Measurements from ENCODE around the gene RABAC1. TPM values are rescaled to one million over a fixed set of nuclear protein-coding genes. Genes with fewer than 3 reads are reported as not detected.

Gene RABAC1
- total and polyA plus RNA-seq, 2 of the 8 experiments (the other 6 are each of a cell fraction or from before 2014, with no cell fraction given) = 124 to 439 TPM

DNA sequence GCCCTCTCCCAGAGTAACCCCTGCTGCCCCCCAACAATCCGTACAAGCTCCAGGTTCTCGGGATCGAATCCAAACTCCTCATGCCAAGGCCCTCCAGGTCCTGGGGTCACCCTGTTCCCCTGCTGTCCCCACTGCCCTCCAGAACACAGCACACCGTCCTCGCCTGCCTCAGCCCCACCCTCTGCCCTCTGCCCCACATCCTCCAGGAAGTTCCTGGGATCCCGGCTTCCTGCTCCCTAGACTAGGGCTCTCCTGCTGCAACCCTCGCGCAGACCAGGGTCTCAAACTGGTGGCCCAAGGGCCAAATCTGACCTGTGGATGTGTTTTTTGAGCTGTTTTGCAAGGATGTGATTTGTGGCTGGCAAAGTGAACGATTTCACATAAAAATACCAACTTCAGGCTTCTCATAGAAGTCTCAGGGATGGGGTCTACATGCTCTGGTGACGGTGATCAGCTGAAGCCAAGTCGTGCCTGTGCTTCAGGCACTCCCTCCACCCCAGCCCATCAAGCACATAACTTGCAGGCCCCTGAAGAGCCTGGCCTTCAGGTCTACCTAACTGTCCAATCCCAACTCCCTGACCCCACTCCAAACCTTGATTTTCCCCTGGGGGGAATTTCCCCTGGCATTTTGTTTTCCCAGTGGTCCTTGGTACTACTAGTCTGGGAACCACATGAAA, 1.8 kb downstream of the RABAC1 start:
- DNase-seq (ENCODE audit: low read depth in 1 of 2, low spot score in 2 of 2) (no peak), FAIRE-seq (no peak)
- ChIA-PET POLR2A (ENCODE audit: partially characterized antibody) (interaction anchor here (0.7 to 4.0 kb wide), 6 partner anchors 17 to 97 kb away, joined by 3 to 54 read pairs (median 13); partner anchors contain the start of gene RPS19), CTCF (ENCODE audit: partially characterized antibody) (interaction anchor here (0.5 to 4.0 kb wide), 30 partner anchors 11 to 1488 kb away, joined by 3 to 33 read pairs (median 4); partner anchors contain the start of genes ATP1A3, ERFL and RPS19)
- WGBS, 2 experiments (ENCODE audit: extremely low coverage in 1 of 2, insufficient coverage in 1 of 2, insufficient read length in 1 of 2, insufficient replicate concordance in 2 of 2, low coverage in 1 of 2, low lambda C conversion rate in 2 of 2, missing lambda C conversion rate in 1 of 2) = 87% methylated on average over 8 of the region's 11 CpGs; no CpG with 5 or more reads in 1 of the 2 experiments
- no peak overlapping the region for H3K4me3 ChIP-seq (ENCODE audit: extremely low read depth in 1 of 4, insufficient read depth in 2 of 4, low read depth in 3 of 4, low read length in 4 of 4)
- H2BK5ac ChIP-seq (ENCODE audit: low read depth, low read length) = no peak overlapping the region; the same call in 1 of the 2 replicates
- peak overlapping the region in 1 of 2 experiments; percentile 69; a peak in 1 of 4 replicates for H3K4me2 ChIP-seq (ENCODE audit: insufficient read depth in 1 of 2, low read depth in 2 of 2, low read length in 2 of 2)
- H3K36me3 ChIP-seq (ENCODE audit: control insufficient read depth in 2 of 4, insufficient read depth in 4 of 4, low read length in 3 of 4) = peaks cover 0 to 5% (median 0%) of the 10 kb centered on the region in 4 experiments; a peak in 2 of 8 replicates
- H3K23ac ChIP-seq (ENCODE audit: insufficient read length) = no peak overlapping the region
- no peak overlapping the region for H2AFZ ChIP-seq (ENCODE audit: low read length)
- no peak overlapping the region for H2BK20ac ChIP-seq (ENCODE audit: low read length)
- H3K14ac ChIP-seq (ENCODE audit: insufficient read length) = no peak overlapping the region
- peaks cover 3 to 10% (median 6%) of the 10 kb centered on the region in 4 experiments for H3K4me1 ChIP-seq (replicated peaks in 1 of 4; ENCODE audit: control insufficient read depth in 3 of 4, insufficient read depth in 4 of 4, low read length in 3 of 4)
- H3K27ac ChIP-seq (ENCODE audit: low read depth, low read length) = no peak overlapping the region
- no peak overlapping the region for H2BK15ac ChIP-seq (ENCODE audit: low read length)
- H3K23me2 ChIP-seq (ENCODE audit: low read depth, low read length) = peaks cover 2% of the 10 kb centered on the region; the same call in 1 of the 2 replicates
- no peaks in the 10 kb centered on the region for H4K20me1 ChIP-seq (replicated peaks in 1 of 2; ENCODE audit: control insufficient read depth in 1 of 2, insufficient read depth in 2 of 2, low read length in 2 of 2)
- no peak overlapping the region for H2BK120ac ChIP-seq (replicated peaks; ENCODE audit: low read depth, low read length)
- no peaks in the 10 kb centered on the region for H3K79me2 ChIP-seq (ENCODE audit: control insufficient read depth in 1 of 2, insufficient read depth in 2 of 2, low read length in 2 of 2)
- no peaks in the 10 kb centered on the region for H3K9me3 ChIP-seq (ENCODE audit: insufficient read depth in 2 of 2, low read depth in 1 of 2, low read length in 1 of 2)
- H3K9ac ChIP-seq (replicated peaks in 1 of 4; ENCODE audit: extremely low read depth in 1 of 4, low read depth in 3 of 4, low read length in 3 of 4) = no peak overlapping the region
- no peaks in the 10 kb centered on the region for H3K79me1 ChIP-seq (ENCODE audit: low read depth, low read length)
- no peak overlapping the region for H3K56ac ChIP-seq (replicated peaks; ENCODE audit: insufficient read length, low read depth, low read length)
- no peak overlapping the region for H4K8ac ChIP-seq (ENCODE audit: extremely low read depth, insufficient read depth, low read length)
- no peak overlapping the region for H2BK12ac ChIP-seq (ENCODE audit: low read depth, low read length)
- no peak overlapping the region for H4K5ac ChIP-seq (ENCODE audit: insufficient read length, low read depth, low read length)
- H3K27me3 ChIP-seq (replicated peaks in 1 of 4; ENCODE audit: control insufficient read depth in 3 of 4, extremely low read depth in 1 of 4, insufficient read depth in 3 of 4, low read length in 3 of 4) = no peaks in the 10 kb centered on the region
- 0 out of 2 replicates have a peak overlapping the region, but pooled peaks have one; percentile 0 for H3K18ac ChIP-seq (ENCODE audit: extremely low read depth, low read length)
- no peak overlapping the region for H3K4ac ChIP-seq (replicated peaks; ENCODE audit: insufficient read length, low read depth, low read length)
- no peak overlapping the region for H2AK5ac ChIP-seq (ENCODE audit: low read depth, low read length)
- H4K91ac ChIP-seq (replicated peaks; ENCODE audit: insufficient read length, low read length) = no peak overlapping the region
- TF ChIP-seq CREB1 (IDR thresholded peaks at IDR 0.05) = no peak
- no peak for TF ChIP-seq RBBP5 (IDR thresholded peaks at IDR 0.05; ENCODE audit: borderline replicate concordance, low read depth, low read length)

All from H1 (cell line).